ENCODE data around the gene CHPT1. TPM values are rescaled to one million over a fixed set of nuclear protein-coding genes. Genes with fewer than 3 reads are reported as not detected.

The CHPT1 gene
- total and polyA plus RNA-seq, 2 of the 13 experiments (the other 11 are each of a cell fraction or from before 2014, with no cell fraction given), result 117 to 178 TPM

DNA sequence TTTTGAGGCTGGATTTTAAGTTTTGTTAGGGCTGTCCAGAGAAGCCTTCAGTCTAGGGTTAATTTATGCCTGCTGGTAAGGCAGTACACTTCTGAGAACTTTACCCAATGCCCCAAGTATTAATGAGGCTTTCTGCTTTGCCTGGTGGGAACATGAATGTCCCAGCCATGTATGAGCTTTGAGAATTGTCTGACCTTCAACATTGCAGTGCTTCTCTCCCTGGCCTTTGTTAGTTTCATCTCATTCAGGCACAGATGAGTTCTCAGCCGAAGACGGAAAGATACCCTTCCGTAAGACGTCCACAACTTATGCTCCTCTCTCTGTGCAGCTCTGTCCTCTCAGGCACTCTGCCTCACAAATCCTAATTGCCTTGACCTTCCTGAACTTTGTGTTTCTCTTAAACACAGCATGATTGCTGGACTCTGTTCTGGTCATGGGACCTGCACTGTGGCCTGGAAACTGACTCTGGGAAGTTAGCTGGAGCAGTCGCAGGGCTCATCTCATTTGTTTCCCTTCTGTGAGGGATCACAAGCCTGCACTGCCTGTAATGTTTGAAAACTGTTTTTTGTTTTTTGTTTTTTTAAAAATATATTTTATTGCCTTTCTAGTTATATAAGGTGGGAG is 15.7 kb downstream of the CHPT1 start (continued):
- TF ChIP-seq, protein P1, sequence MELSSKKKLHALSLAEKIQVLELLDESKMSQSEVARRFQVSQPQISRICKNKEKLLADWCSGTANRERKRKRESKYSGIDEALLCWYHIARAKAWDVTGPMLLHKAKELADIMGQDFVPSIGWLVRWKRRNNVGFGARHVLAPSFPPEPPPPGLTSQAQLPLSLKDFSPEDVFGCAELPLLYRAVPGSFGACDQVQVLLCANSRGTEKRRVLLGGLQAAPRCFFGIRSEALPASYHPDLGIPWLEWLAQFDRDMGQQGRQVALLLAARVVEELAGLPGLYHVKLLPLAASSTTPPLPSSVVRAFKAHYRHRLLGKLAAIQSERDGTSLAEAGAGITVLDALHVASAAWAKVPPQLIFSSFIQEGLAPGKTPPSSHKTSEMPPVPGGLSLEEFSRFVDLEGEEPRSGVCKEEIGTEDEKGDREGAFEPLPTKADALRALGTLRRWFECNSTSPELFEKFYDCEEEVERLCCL (CRISPR knock-in tag; IDR thresholded peaks at IDR 0.05; ENCODE audit: borderline replicate concordance), result no peak
- TF ChIP-seq, protein P2, sequence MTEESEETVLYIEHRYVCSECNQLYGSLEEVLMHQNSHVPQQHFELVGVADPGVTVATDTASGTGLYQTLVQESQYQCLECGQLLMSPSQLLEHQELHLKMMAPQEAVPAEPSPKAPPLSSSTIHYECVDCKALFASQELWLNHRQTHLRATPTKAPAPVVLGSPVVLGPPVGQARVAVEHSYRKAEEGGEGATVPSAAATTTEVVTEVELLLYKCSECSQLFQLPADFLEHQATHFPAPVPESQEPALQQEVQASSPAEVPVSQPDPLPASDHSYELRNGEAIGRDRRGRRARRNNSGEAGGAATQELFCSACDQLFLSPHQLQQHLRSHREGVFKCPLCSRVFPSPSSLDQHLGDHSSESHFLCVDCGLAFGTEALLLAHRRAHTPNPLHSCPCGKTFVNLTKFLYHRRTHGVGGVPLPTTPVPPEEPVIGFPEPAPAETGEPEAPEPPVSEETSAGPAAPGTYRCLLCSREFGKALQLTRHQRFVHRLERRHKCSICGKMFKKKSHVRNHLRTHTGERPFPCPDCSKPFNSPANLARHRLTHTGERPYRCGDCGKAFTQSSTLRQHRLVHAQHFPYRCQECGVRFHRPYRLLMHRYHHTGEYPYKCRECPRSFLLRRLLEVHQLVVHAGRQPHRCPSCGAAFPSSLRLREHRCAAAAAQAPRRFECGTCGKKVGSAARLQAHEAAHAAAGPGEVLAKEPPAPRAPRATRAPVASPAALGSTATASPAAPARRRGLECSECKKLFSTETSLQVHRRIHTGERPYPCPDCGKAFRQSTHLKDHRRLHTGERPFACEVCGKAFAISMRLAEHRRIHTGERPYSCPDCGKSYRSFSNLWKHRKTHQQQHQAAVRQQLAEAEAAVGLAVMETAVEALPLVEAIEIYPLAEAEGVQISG (CRISPR knock-in tag; IDR thresholded peaks at IDR 0.05), result peak; percentile 70
- TF ChIP-seq, protein P3, sequence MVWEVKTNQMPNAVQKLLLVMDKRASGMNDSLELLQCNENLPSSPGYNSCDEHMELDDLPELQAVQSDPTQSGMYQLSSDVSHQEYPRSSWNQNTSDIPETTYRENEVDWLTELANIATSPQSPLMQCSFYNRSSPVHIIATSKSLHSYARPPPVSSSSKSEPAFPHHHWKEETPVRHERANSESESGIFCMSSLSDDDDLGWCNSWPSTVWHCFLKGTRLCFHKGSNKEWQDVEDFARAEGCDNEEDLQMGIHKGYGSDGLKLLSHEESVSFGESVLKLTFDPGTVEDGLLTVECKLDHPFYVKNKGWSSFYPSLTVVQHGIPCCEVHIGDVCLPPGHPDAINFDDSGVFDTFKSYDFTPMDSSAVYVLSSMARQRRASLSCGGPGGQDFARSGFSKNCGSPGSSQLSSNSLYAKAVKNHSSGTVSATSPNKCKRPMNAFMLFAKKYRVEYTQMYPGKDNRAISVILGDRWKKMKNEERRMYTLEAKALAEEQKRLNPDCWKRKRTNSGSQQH (CRISPR knock-in tag; IDR thresholded peaks at IDR 0.05; ENCODE audit: low read depth), result no peak
- TF ChIP-seq, protein P4, sequence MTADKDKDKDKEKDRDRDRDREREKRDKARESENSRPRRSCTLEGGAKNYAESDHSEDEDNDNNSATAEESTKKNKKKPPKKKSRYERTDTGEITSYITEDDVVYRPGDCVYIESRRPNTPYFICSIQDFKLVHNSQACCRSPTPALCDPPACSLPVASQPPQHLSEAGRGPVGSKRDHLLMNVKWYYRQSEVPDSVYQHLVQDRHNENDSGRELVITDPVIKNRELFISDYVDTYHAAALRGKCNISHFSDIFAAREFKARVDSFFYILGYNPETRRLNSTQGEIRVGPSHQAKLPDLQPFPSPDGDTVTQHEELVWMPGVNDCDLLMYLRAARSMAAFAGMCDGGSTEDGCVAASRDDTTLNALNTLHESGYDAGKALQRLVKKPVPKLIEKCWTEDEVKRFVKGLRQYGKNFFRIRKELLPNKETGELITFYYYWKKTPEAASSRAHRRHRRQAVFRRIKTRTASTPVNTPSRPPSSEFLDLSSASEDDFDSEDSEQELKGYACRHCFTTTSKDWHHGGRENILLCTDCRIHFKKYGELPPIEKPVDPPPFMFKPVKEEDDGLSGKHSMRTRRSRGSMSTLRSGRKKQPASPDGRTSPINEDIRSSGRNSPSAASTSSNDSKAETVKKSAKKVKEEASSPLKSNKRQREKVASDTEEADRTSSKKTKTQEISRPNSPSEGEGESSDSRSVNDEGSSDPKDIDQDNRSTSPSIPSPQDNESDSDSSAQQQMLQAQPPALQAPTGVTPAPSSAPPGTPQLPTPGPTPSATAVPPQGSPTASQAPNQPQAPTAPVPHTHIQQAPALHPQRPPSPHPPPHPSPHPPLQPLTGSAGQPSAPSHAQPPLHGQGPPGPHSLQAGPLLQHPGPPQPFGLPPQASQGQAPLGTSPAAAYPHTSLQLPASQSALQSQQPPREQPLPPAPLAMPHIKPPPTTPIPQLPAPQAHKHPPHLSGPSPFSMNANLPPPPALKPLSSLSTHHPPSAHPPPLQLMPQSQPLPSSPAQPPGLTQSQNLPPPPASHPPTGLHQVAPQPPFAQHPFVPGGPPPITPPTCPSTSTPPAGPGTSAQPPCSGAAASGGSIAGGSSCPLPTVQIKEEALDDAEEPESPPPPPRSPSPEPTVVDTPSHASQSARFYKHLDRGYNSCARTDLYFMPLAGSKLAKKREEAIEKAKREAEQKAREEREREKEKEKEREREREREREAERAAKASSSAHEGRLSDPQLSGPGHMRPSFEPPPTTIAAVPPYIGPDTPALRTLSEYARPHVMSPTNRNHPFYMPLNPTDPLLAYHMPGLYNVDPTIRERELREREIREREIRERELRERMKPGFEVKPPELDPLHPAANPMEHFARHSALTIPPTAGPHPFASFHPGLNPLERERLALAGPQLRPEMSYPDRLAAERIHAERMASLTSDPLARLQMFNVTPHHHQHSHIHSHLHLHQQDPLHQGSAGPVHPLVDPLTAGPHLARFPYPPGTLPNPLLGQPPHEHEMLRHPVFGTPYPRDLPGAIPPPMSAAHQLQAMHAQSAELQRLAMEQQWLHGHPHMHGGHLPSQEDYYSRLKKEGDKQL (CRISPR knock-in tag; IDR thresholded peaks at IDR 0.05; ENCODE audit: low read depth), result no peak
- TF ChIP-seq ZNF101 (CRISPR knock-in tag; IDR thresholded peaks at IDR 0.05; ENCODE audit: borderline replicate concordance, low read depth), result no peak
- no peak for TF ChIP-seq ZNF296 (CRISPR knock-in tag; conservative IDR thresholded peaks at IDR 0.05)
- TF ChIP-seq GATAD2A (CRISPR knock-in tag; IDR thresholded peaks at IDR 0.05), result peak; percentile 91
- no peak for TF ChIP-seq CAMTA2 (CRISPR knock-in tag; IDR thresholded peaks at IDR 0.05; ENCODE audit: borderline replicate concordance)
- peak in 1 of 2 experiments; percentile 26; a peak in 1 of 4 replicates for TF ChIP-seq POLR2A (IDR thresholded peaks at IDR 0.05; ENCODE audit: insufficient read depth in 1 of 2, low read depth in 2 of 2, low read length in 2 of 2)
- peak; percentile 84; the same call in 1 of the 2 replicates for TF ChIP-seq ZNF580 (CRISPR knock-in tag; IDR thresholded peaks at IDR 0.05; ENCODE audit: borderline replicate concordance, low read depth)
- TF ChIP-seq ZNF496 (CRISPR knock-in tag; IDR thresholded peaks at IDR 0.05; ENCODE audit: insufficient replicate concordance), result no peak
- TF ChIP-seq, protein P5, sequence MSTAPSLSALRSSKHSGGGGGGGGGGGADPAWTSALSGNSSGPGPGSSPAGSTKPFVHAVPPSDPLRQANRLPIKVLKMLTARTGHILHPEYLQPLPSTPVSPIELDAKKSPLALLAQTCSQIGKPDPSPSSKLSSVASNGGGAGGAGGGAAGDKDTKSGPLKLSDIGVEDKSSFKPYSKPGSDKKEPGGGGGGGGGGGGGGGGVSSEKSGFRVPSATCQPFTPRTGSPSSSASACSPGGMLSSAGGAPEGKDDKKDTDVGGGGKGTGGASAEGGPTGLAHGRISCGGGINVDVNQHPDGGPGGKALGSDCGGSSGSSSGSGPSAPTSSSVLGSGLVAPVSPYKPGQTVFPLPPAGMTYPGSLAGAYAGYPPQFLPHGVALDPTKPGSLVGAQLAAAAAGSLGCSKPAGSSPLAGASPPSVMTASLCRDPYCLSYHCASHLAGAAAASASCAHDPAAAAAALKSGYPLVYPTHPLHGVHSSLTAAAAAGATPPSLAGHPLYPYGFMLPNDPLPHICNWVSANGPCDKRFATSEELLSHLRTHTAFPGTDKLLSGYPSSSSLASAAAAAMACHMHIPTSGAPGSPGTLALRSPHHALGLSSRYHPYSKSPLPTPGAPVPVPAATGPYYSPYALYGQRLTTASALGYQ (CRISPR knock-in tag; IDR thresholded peaks at IDR 0.05), result peak; percentile 53; the same call in 1 of the 2 replicates
- TF ChIP-seq NR2C2 (CRISPR knock-in tag; IDR thresholded peaks at IDR 0.05; ENCODE audit: borderline replicate concordance), result peak; percentile 76
- TF ChIP-seq JUND (CRISPR knock-in tag; IDR thresholded peaks at IDR 0.05), result no peak
- no peak for TF ChIP-seq SATB2 (CRISPR knock-in tag; IDR thresholded peaks at IDR 0.05)
